ENCODE results near the gene TTLL7.
"Not testable (repeated sequence)": the region's sequence is repeated elsewhere in the genome, so short reads cannot be mapped to it uniquely, and the experiment has no call there.

TTLL7 gene

DNA sequence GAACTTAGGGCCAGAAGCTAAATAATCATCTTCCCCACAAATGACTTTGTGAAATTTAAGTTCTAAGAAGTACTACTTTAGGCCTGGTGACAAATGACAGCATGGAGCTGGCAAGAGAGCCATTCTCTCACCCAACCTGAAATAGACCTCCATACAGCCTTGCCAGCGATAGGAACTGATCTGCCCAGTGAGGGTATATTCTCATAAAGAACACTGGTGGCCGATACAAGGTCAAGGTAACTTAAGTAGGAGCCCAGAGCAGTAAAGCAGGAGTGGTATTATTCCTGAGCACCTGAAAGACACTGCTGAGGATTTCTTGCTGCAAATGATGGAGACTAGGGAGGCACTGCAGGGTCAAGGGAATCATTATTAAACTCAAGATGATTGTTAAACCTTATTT, 2.6 kb upstream of the TTLL7 start:
- DNase-seq (ENCODE audit: low spot score in 2 of 2) (no peak), ATAC-seq (ENCODE audit: low read depth) (no peak)
- Mint-ChIP-seq H3K4me3 (no peak overlapping the region), H3K9me3 (no peaks in the 10 kb centered on the region), H3K27ac (no peak overlapping the region), H3K4me1 (peaks cover 9% of the 10 kb centered on the region), H3K27me3 (peaks cover 34% of the 10 kb centered on the region), H3K36me3 (no peaks in the 10 kb centered on the region)

DNA sequence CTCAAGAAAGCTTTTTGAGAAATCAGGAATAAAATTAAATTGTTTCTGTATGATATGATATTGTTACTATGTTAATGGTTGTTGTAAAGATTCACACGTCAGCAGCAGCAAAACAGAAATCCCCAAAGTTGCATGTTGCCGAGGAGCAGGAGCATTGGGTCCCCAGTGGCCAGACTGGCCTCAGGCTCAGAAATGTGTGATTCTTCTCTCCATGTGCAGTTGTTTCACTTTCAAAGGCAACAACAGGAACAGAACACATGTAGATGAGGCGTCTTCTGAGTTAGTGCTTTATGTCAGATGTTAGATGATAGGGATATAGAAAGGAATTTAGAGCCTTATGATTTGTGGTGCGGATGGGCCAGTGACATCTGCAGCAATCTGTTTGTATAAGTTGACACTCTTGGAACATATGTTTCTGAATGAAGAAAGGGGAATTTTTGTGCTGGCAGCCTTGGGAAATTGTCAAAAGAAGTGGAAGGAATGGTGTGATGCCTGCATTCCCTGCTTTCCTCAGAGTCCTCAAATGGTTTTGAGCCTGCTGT, 2.1 kb upstream of the TTLL7 start:
- peaks cover 36% of the 10 kb centered on the region for H3K27me3 Mint-ChIP-seq
- ATAC-seq (ENCODE audit: low read depth) (no peak), DNase-seq (ENCODE audit: low spot score in 2 of 2) (no peak)
- H3K27ac Mint-ChIP-seq: no peak overlapping the region
- no peaks in the 10 kb centered on the region for H3K9me3 Mint-ChIP-seq
- peaks cover 12% of the 10 kb centered on the region for H3K4me1 Mint-ChIP-seq
- H3K4me3 Mint-ChIP-seq: no peak overlapping the region
- H3K36me3 Mint-ChIP-seq: no peaks in the 10 kb centered on the region

DNA sequence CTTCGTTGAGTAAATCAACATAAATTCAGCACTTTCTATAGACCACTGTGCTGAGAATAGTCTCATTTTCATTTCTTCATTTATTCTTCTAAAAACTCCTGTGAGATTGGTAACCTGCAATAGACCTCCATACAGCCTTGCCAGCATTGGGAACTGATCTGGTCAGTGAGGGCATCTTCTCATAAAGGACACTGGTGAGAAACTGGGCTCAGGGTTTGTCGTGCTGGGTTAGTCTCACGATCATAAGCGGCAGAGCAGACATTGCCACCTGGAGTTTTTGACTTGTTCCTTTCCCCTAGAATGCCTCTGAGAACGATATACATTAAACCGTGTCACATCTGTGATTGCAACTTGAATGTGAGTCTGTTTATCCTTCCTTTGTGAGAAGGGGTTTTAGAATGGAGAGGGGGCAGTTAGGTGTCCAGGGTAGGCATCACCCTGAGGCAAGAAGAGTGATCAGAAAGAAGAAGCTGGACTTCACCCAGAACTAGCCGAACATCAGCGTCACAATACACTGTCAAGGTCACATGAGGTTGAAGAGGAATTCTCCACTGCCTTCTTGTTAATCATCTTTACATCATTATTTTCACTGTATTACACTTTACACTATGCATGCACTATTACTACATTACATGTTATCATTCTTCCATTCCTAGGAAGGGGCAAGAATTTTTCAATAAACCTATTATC, 1.4 kb upstream of the TTLL7 start:
- H3K27ac Mint-ChIP-seq: no peak overlapping the region
- peaks cover 12% of the 10 kb centered on the region for H3K4me1 Mint-ChIP-seq
- no peak for DNase-seq (ENCODE audit: low spot score in 2 of 2)
- H3K27me3 Mint-ChIP-seq: peaks cover 37% of the 10 kb centered on the region
- no peak for ATAC-seq (ENCODE audit: low read depth)
- no peaks in the 10 kb centered on the region for H3K9me3 Mint-ChIP-seq
- H3K4me3 Mint-ChIP-seq: no peak overlapping the region
- H3K36me3 Mint-ChIP-seq: no peaks in the 10 kb centered on the region

DNA sequence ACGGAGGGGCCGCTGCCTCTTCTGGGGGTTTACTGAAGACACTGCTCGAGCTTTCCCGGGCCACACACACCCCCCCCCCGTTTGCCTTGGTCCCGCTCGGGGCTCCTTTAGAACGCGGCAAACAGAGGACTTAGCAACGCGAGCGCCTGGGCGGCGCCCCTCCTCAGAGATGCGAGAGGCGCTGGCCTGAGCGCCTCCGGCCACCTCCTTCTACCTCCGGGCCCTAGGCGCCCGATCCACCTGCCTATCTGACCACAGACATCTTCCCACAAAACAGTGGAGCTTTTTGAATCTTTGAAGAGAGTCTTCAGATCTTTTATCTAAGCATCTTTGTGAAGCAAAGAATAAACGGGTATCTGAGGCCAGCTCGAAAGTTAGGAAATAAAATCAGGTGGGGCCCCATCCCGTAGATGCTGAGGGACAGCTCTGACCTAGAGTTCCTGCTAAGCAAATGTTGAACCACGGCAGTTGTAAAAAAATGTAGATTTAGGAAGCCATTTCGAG, 436 bp upstream of the TTLL7 start:
- Mint-ChIP-seq H3K27ac (peak overlapping the region; percentile 32), H3K4me3 (peak overlapping the region; percentile 76), H3K36me3 (no peaks in the 10 kb centered on the region), H3K4me1 (peaks cover 12% of the 10 kb centered on the region), H3K27me3 (peaks cover 34% of the 10 kb centered on the region), H3K9me3 (no peaks in the 10 kb centered on the region)
- DNase-seq (ENCODE audit: low spot score in 2 of 2) (no peak), ATAC-seq (ENCODE audit: low read depth) (peak; percentile 75)

DNA sequence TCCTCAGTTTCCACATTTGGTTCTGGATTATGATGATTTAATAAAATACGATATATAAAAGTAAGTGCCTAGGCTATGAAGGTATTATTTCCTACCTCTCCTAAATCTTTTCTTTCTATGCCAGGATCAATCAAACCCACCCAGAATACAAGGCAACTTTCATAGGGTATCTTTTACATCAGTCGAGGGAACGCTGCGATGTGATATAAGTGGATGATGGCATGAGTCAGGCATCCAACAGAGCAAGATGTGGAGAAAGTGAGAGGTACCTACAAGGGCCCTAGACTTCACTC, 781 bp downstream of the TTLL7 start:
- ATAC-seq (ENCODE audit: low read depth): no peak
- peak overlapping the region; percentile 76 for H3K4me3 Mint-ChIP-seq
- H3K36me3 Mint-ChIP-seq: no peaks in the 10 kb centered on the region
- DNase-seq (ENCODE audit: low spot score in 2 of 2): no peak
- H3K9me3 Mint-ChIP-seq: no peaks in the 10 kb centered on the region
- peaks cover 12% of the 10 kb centered on the region for H3K4me1 Mint-ChIP-seq
- H3K27ac Mint-ChIP-seq: no peak overlapping the region
- H3K27me3 Mint-ChIP-seq: peaks cover 30% of the 10 kb centered on the region

DNA sequence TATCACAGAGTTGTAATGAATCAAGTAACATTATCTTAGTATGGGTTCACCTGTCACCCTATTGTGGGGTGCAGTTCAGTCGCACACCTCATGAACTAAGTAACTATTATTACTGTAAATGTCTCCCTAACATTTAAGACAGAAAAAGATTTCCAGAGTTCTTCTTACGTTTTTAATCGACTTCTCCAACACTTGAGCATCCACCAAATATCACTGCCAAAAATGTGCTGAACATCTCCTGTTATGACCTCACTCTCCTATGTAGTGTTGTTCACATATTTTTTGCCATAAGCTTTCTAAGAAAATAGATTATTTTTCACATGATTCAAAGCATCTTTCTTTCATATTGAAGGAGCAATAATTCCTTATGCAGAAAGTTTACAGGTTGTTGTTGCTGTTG, 1.3 kb downstream of the TTLL7 start:
- H3K4me1 Mint-ChIP-seq: peaks cover 12% of the 10 kb centered on the region
- H3K9me3 Mint-ChIP-seq: no peaks in the 10 kb centered on the region
- no peak overlapping the region for H3K4me3 Mint-ChIP-seq
- no peaks in the 10 kb centered on the region for H3K36me3 Mint-ChIP-seq
- H3K27ac Mint-ChIP-seq: no peak overlapping the region
- no peak for ATAC-seq (ENCODE audit: low read depth)
- peaks cover 32% of the 10 kb centered on the region for H3K27me3 Mint-ChIP-seq
- DNase-seq (ENCODE audit: low spot score in 2 of 2): no peak

DNA sequence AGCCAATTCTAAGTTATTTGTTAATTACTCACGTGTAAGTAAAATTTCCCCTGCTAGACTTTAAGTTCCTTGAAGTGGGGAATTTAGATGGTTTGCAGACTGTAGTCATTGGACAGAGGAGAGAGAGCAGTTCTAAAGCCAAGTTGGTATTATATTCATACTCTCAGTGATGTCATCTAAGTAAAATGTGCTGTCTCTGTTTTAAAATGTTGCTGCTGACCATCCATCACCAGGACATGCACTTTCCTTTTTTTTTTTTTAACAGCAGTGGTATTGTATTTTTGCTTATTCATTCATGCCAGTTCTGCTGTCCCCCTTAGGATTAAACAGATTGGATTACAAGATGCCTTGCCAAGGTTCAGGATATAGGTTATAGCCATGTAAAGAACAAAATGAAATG, 2.3 kb downstream of the TTLL7 start:
- peaks cover 31% of the 10 kb centered on the region for H3K27me3 Mint-ChIP-seq
- DNase-seq (ENCODE audit: low spot score in 2 of 2) (no peak), ATAC-seq (ENCODE audit: low read depth) (no peak)
- no peaks in the 10 kb centered on the region for H3K9me3 Mint-ChIP-seq
- no peak overlapping the region for H3K4me3 Mint-ChIP-seq
- H3K27ac Mint-ChIP-seq: no peak overlapping the region
- peaks cover 12% of the 10 kb centered on the region for H3K4me1 Mint-ChIP-seq
- H3K36me3 Mint-ChIP-seq: no peaks in the 10 kb centered on the region

DNA sequence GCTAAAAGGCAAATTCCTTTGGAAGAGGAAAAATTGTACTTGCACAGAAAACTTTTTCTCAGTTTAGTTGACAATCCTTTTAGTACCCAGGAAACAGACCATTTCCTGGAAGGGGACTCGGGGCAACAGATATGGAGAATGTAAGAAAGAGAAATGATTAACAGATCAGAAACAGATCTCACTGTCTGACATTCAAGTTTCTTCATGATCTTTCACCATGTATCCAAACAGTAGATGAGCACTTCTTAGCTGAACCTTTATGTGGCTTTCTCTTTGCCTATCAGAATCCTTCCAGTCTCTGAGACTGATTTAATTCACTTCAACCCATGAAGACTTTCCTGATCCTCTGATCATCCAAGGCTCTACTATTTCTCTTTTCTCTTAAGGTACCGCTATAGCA, 2.7 kb downstream of the TTLL7 start:
- no peak for ATAC-seq (ENCODE audit: low read depth)
- no peaks in the 10 kb centered on the region for H3K36me3 Mint-ChIP-seq
- DNase-seq (ENCODE audit: low spot score in 2 of 2): no peak
- no peaks in the 10 kb centered on the region for H3K9me3 Mint-ChIP-seq
- H3K27ac Mint-ChIP-seq: no peak overlapping the region
- H3K4me3 Mint-ChIP-seq: no peak overlapping the region
- peaks cover 12% of the 10 kb centered on the region for H3K4me1 Mint-ChIP-seq
- peaks cover 27% of the 10 kb centered on the region for H3K27me3 Mint-ChIP-seq

DNA sequence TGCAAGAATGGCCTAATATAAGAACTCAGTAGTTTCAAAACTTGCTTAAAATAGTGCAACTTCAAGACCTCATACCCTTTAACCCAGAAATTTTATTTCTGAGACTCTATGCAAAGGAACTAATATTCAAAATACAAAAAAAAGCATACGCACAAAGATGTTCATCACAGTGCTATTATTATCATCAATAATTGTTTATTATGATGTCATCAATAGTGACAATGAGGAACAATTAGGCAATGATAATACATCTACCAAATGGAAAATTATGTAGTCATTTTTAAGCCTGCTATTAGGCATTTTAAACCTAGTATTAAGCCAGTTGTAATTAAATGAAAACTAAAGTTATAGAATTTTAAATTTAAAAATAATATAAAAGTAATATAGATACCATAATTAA, 3.3 kb downstream of the TTLL7 start:
- Mint-ChIP-seq H3K27ac (no peak overlapping the region), H3K4me1 (peaks cover 12% of the 10 kb centered on the region), H3K9me3 (no peaks in the 10 kb centered on the region), H3K27me3 (peaks cover 25% of the 10 kb centered on the region), H3K36me3 (no peaks in the 10 kb centered on the region), H3K4me3 (no peak overlapping the region)
- ATAC-seq (ENCODE audit: low read depth) (no peak), DNase-seq (ENCODE audit: low spot score in 2 of 2) (no peak)

DNA sequence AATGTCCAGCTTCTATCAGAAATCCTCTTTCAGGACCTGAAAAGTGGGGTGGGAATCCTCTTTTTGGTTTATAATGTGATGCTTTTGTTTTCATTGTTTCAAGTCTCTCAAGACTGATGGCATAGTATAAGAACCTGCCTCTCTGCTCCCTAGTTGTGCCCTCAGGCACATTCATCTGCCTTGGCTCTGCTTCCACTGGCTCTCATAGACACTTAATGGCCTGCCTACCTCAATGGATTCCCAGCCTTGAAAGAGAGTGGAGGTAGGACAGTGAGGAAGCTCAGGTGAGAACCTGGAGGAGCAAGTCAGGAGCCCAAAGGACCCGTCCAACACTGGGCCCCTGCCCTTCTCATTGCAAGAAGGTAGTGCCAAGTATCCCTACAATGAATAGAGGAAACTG, 4.8 kb downstream of the TTLL7 start:
- H3K27ac Mint-ChIP-seq: no peak overlapping the region

DNA sequence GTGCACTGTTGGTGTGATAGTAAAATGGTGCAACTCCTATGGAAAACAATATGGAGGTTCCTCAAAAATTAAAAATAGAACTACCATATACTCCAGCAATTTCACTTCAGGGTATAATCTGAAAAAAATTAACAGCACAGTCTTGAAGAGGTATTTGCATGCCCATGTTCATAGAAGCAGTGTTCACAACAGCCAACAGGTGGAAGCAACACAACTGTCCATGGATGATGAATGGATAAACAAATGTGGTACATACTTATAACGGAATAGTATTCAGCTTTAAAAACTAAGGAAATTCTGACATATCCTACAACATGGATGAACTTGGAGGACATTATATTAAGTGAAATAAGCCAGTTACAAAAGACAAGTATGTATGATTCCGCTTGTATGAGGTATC, 8.2 kb downstream of the TTLL7 start:
- no peak overlapping the region for H3K27ac Mint-ChIP-seq
- peaks cover 6% of the 10 kb centered on the region for H3K9me3 Mint-ChIP-seq
- H3K36me3 Mint-ChIP-seq: peaks cover 3% of the 10 kb centered on the region

More for the DNA sequence above, 4.8 kb downstream of the TTLL7 start:
- DNase-seq (ENCODE audit: low spot score in 2 of 2) (no peak), ATAC-seq (ENCODE audit: low read depth) (no peak)
- Mint-ChIP-seq H3K27me3 (peaks cover 15% of the 10 kb centered on the region), H3K4me3 (no peak overlapping the region), H3K4me1 (peaks cover 6% of the 10 kb centered on the region), H3K36me3 (no peaks in the 10 kb centered on the region), H3K9me3 (no peaks in the 10 kb centered on the region)

DNA sequence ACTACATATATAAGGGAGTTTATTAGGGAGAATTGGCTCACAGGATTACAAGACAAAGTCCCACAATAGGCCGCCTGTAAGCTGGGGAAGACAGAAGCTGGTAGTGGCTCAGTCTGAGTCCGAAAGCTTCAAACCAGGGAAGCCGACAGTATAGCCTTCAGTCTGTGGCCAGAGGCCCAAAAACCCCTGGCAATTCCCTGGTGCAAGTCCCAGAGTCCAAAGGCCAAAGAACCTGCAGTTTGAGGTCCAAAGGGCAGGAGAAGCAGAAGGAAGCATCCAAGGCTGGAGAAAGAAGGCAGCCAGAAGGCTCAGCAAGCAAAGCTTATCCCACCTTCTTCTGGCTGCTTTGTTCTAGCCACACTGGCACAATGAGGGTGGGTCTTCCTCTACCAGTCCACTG, 13.9 kb downstream of the TTLL7 start:
- no peak for ATAC-seq (ENCODE audit: low read depth)
- Mint-ChIP-seq H3K27ac (no peak overlapping the region), H3K9me3 (peaks cover 10% of the 10 kb centered on the region), H3K27me3 (no peaks in the 10 kb centered on the region), H3K4me3 (no peak overlapping the region), H3K36me3 (peaks cover 3% of the 10 kb centered on the region), H3K4me1 (no peaks in the 10 kb centered on the region)
- DNase-seq (ENCODE audit: low spot score in 2 of 2): no peak

More for the DNA sequence above, 8.2 kb downstream of the TTLL7 start:
- peaks cover 8% of the 10 kb centered on the region for H3K27me3 Mint-ChIP-seq
- H3K4me3 Mint-ChIP-seq: no peak overlapping the region
- ATAC-seq (ENCODE audit: low read depth) (no peak), DNase-seq (ENCODE audit: low spot score in 2 of 2) (no peak)
- no peaks in the 10 kb centered on the region for H3K4me1 Mint-ChIP-seq

DNA sequence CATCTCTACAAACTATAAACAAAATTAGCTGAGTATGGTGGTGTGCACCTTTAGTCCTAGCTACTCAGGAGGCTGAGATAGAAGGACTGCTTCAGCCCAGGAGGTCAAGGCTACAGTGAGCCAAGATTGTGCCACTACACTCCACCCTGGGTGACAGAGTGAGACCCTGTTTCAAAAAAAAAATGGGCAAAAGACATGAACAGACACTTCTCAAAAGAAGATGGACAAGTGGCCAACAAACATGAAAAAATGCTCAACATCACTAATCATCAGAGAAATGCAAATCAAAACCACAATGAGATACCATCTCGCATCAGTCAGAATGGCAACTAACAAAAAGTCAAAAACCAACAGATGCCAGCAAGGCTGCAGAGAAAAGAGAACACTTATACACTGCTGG, 15.0 kb downstream of the TTLL7 start:
- H3K27ac Mint-ChIP-seq; H3K27me3 Mint-ChIP-seq; H3K9me3 Mint-ChIP-seq; H3K4me3 Mint-ChIP-seq; ATAC-seq (ENCODE audit: low read depth); H3K36me3 Mint-ChIP-seq; DNase-seq (ENCODE audit: low spot score in 2 of 2); H3K4me1 Mint-ChIP-seq: not testable (repeated sequence)

DNA sequence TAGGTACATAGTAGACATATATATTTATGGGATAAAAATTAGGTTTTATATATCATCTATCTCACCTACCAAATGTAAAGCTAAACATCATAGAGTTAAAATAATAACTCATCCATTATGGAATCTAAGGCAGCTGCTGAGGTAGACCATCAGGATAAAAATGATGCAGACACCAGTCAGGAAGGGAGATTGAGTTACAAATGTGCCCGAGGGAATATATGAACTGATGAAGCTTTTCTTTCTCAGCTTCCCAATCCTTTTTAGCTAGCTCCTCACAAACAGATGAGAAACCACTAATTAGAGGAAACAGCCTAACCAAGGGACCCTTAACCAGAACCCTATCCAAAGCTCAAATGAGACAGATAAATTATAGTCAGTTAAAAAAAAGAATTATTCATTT, 20.9 kb downstream of the TTLL7 start:
- Mint-ChIP-seq H3K36me3 (no peaks in the 10 kb centered on the region), H3K4me1 (no peaks in the 10 kb centered on the region), H3K27ac (no peak overlapping the region), H3K9me3 (peaks cover 2% of the 10 kb centered on the region), H3K4me3 (no peak overlapping the region), H3K27me3 (peaks cover 4% of the 10 kb centered on the region)
- ATAC-seq (ENCODE audit: low read depth) (no peak), DNase-seq (ENCODE audit: low spot score in 2 of 2) (no peak)

DNA sequence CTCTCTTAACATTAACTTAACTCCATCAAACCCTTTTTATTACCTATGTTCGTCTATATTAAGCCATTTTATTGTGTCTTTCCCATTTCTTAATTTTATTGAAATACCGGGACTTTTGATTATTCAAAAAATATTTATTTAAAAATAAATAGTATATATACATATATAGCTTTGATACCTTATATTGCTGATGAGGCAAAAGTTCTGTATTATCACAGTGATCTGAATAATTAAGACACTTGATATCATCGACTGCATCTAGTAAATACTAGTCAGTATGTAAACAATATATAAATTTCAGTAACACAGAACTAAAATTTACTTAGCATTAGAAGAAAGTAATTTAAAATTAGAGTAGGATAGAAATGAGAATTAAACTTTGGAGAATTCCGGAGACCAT, 22.0 kb downstream of the TTLL7 start:
- Mint-ChIP-seq H3K27me3 (peaks cover 4% of the 10 kb centered on the region), H3K4me3 (no peak overlapping the region)
- DNase-seq (ENCODE audit: low spot score in 2 of 2): no peak

More for the DNA sequence above, 22.0 kb downstream of the TTLL7 start:
- no peak for ATAC-seq (ENCODE audit: low read depth)
- peaks cover 2% of the 10 kb centered on the region for H3K9me3 Mint-ChIP-seq
- no peaks in the 10 kb centered on the region for H3K4me1 Mint-ChIP-seq
- no peaks in the 10 kb centered on the region for H3K36me3 Mint-ChIP-seq
- H3K27ac Mint-ChIP-seq: no peak overlapping the region
